ENCODE data around the gene HOXA7.
A peak's percentile ranks its signal among the peaks of the same experiment; 100 is the strongest.

- TF ChIP-seq CTCF (IDR thresholded peaks at IDR 0.05): no peak
- TF ChIP-seq EZH2 (IDR thresholded peaks at IDR 0.05): peak; percentile 54
- peak; percentile 63 for TF ChIP-seq EZH2phosphoT487 (IDR thresholded peaks at IDR 0.05)
Observed at GRCh38 chr7:27185854-27186667, 29.6 kb upstream of the HOXA7 start.

All from neural progenitor cell (in vitro differentiated cells).